Brain microvascular endothelial cell (primary cell): ENCODE results near the gene WNK2.

Experiments used
- DNase-seq: peaks from one replicate; pipeline ENCODE4 v3.0.0-alpha.2; 2020
- H3K27ac ChIP-seq: fragments of 250-450 bp; sonication (Bioruptor Pico); 2 replicates; pipeline ENCODE4 v1.5.1; 2020; ENCODE audit warnings: mild to moderate bottlenecking, moderate library complexity
- H3K27me3 ChIP-seq: fragments of 250-450 bp; sonication (Bioruptor Pico); replicated peaks from 2 replicates; pipeline ENCODE4 v1.5.1; 2020; ENCODE audit warnings: mild to moderate bottlenecking
- H3K36me3 ChIP-seq: fragments of 250-450 bp; sonication (Bioruptor Pico); replicated peaks from 2 replicates; pipeline ENCODE4 v1.5.1; 2020; ENCODE audit warnings: mild to moderate bottlenecking
- H3K4me3 ChIP-seq: 2 replicates; pipeline ENCODE4 v1.5.1; 2011; ENCODE audit warnings: low read depth, mild to moderate bottlenecking, control low read depth, low read length, moderate library complexity
- in situ Hi-C: cut with HindIII; loops from 2 replicates; pipeline ENCODE4 v1.10.0; 2017; ENCODE audit warnings: low sequenced_read_pairs, low pct_ligation_motif_present
- TF ChIP-seq, protein P1 (sequence below): IDR thresholded peaks from 2 replicates; pipeline ENCODE4 v1.5.1; 2011; ENCODE audit warnings: low read depth, mild to moderate bottlenecking, moderate library complexity, low read length, control low read depth, inconsistent platforms; ENCODE audit errors: missing control alignments

Gene WNK2

DNA sequence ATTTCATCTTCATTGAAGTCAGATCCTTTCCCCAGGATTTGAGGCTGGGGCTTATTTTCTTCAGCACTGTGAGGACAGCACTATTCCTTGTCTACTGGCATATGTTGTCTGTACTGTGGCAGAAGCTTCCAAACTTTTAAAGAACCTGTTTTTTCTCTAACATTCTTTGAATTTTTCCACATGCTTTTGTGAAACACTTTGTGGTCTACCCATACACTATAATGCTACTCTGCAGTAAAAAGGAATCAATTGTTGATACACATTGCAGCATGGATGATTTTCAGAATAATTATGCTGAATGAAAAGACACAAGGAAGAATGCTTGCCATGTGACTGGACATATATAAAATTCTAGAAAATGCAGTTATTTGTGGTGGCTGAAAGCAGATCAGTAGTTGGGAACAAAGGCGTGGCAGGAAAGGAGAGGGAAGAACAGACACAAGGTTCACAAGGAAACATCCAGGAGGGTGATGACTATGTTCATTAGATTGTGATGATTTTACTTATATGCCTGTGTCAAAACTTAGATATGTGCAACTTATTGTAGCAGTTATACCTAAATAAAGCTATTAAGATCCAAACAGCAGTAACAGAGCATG is 96.8 kb downstream of the WNK2 start:
- no peak overlapping the region for H3K4me3 ChIP-seq
- peaks cover 4% of the 10 kb centered on the region for H3K27me3 ChIP-seq
- TF ChIP-seq, protein P1, sequence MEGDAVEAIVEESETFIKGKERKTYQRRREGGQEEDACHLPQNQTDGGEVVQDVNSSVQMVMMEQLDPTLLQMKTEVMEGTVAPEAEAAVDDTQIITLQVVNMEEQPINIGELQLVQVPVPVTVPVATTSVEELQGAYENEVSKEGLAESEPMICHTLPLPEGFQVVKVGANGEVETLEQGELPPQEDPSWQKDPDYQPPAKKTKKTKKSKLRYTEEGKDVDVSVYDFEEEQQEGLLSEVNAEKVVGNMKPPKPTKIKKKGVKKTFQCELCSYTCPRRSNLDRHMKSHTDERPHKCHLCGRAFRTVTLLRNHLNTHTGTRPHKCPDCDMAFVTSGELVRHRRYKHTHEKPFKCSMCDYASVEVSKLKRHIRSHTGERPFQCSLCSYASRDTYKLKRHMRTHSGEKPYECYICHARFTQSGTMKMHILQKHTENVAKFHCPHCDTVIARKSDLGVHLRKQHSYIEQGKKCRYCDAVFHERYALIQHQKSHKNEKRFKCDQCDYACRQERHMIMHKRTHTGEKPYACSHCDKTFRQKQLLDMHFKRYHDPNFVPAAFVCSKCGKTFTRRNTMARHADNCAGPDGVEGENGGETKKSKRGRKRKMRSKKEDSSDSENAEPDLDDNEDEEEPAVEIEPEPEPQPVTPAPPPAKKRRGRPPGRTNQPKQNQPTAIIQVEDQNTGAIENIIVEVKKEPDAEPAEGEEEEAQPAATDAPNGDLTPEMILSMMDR, result no peak
- no peak for DNase-seq
- in situ Hi-C loops, result no loop called here
- H3K36me3 ChIP-seq, result no peaks in the 10 kb centered on the region
- H3K27ac ChIP-seq, result no peak overlapping the region

DNA sequence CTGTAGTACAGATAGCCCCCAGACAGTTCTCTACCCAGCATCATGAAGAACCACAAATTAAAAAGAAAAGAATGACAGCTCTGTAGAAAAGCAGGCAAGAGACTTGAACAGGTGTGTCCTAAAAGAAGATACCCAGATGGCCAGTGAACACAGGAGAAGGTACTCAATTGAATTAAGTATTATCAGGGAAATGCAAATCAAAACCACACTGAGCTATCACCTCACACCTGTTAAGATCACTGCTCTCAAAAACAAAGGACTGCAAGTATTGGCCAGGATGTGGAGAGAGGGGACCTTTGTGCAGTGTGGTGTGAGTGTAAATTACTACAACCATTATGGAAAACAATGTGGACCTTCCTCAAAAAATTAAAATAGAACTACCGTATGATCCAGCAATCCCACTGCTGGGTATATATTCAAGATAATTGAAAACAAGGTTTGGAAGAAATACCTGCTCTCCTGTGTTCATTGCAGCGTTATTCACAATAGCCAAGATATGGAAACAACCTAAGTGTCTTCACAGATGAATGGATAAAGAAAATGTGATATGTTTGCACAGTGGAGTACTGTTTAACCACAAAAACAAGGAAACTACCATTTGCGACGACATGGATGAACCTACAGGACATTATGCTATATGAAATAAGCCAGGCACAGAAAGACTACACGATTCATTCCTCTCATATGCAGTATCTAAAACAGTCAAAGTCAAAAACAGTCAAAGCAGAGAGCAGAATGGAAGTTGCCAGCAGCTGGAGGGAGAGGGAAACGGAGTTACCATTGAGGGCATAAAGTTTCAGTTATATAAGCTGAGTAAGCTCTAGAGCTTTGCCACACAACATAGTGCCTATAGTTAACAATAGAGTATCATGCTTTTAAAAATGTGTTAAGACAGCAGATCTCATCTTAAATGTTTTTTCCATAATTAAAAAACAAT is 102.6 kb downstream of the WNK2 start:
- no peak overlapping the region for H3K4me3 ChIP-seq
- no peak overlapping the region for H3K27ac ChIP-seq
- no peak for DNase-seq
- TF ChIP-seq, protein P1, result no peak
- H3K27me3 ChIP-seq, result no peaks in the 10 kb centered on the region
- in situ Hi-C loops, result no loop called here
- no peaks in the 10 kb centered on the region for H3K36me3 ChIP-seq

DNA sequence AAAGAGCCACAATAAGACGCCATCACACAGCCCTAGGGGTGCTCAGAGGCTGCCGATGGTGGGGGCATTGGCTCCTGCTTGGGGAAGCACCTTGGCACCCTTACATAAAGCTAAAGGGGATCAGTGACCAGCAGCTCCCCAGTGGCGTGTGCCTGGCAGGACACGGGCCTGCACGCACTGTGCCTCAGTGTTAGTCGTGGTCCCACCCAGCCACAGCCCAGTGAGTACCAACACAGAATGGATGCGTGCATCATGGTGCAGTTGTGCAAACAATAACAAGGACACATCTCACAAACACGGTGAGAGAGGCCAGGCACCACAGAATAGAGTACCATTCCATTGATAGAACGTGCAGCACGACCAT is 103.2 kb downstream of the WNK2 start:
- no peak overlapping the region for H3K4me3 ChIP-seq
- no peaks in the 10 kb centered on the region for H3K27me3 ChIP-seq
- in situ Hi-C loops, result no loop called here
- TF ChIP-seq, protein P1, result no peak
- H3K36me3 ChIP-seq, result no peaks in the 10 kb centered on the region
- H3K27ac ChIP-seq, result no peak overlapping the region
- no peak for DNase-seq

DNA sequence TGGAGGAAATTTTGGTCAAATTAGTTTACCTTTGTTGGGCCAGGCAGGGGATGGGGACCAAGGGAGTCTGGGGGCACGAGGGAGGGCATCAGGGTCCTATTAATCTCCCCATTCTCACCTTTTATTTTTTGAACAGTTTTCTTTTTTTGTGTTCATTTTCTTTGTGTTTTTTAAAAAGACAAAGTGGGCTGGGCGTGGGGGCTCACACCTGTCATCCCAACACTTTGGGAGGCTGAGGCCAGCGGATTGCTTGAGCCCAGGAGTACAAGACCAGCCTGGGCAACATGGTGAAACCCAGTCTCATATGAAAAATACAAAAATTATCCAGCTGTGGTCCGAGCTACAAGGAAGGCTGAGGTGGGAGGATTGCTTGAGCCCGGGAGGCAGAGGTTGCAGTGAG is 103.7 kb downstream of the WNK2 start:
- in situ Hi-C loops, result no loop called here
- H3K4me3 ChIP-seq, result no peak overlapping the region
- no peak overlapping the region for H3K27ac ChIP-seq
- no peaks in the 10 kb centered on the region for H3K27me3 ChIP-seq
- H3K36me3 ChIP-seq, result no peaks in the 10 kb centered on the region
- DNase-seq, result no peak
- TF ChIP-seq, protein P1, result no peak

DNA sequence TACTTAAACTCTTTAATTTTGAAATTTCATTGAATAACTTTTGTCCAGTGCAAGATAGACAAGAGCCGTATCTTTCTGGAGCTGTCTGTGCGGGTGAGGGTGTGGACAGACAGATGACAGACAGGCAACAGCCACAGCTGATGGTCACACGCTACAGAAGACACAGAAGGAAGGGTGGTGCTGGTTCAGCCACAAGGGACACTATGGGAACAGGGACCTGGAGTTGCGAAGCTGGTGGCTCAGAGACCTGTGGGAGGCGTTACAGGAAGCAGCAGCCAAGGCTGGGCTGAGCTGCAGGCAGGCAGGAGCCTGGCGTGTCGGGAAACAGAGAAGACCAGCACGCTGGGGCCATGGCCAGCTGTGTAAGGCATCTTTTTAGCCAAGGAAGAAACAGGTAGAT is 104.4 kb downstream of the WNK2 start:
- no peak overlapping the region for H3K4me3 ChIP-seq
- no peak overlapping the region for H3K27ac ChIP-seq
- H3K36me3 ChIP-seq, result no peaks in the 10 kb centered on the region
- no peak for DNase-seq
- TF ChIP-seq, protein P1, result no peak
- H3K27me3 ChIP-seq, result no peaks in the 10 kb centered on the region
- in situ Hi-C loops, result no loop called here
